ENCODE data around the gene CABP2.

CABP2 gene

DNA sequence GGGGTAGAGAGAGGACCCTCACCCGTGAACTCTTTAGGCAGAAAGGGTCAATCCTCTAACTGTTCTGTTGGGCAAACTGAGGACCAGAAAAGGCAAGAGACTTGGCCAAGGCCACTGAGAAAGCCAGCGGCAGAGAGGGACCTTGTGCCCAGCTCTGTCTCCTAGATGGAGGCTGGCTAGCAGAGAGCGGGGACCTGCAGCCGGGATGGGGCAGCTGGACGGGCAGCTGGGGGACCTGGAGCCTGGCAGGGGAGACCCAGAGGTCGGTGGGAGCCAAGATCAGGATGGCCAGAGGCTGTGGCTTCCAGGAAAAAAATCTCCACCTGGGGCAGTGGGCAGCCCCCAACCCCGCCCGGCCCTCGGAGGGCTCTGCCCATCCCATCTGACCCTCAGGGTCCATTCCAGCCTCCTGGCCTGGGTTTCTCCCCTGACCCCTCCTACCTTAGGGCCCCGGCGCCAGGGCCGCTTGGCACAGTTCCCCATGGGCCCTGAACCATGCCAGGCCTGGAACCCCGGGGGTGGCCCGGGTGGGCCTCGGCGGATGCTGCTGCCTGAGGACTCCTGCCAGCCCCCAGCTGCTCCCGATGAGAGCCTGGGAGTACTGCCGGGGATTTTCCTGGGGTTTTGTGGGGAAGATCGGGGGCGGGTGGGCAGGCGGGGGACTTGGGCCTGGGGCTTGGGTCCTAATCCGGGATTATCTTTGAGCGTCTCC lies at the start of gene CABP2:
CABP2 (minus strand) TSS at position 603 of the 712 bp plus-strand sequence; CDS start at position 483, 120 bp downstream.
- TF ChIP-seq, protein P1, sequence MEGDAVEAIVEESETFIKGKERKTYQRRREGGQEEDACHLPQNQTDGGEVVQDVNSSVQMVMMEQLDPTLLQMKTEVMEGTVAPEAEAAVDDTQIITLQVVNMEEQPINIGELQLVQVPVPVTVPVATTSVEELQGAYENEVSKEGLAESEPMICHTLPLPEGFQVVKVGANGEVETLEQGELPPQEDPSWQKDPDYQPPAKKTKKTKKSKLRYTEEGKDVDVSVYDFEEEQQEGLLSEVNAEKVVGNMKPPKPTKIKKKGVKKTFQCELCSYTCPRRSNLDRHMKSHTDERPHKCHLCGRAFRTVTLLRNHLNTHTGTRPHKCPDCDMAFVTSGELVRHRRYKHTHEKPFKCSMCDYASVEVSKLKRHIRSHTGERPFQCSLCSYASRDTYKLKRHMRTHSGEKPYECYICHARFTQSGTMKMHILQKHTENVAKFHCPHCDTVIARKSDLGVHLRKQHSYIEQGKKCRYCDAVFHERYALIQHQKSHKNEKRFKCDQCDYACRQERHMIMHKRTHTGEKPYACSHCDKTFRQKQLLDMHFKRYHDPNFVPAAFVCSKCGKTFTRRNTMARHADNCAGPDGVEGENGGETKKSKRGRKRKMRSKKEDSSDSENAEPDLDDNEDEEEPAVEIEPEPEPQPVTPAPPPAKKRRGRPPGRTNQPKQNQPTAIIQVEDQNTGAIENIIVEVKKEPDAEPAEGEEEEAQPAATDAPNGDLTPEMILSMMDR (IDR thresholded peaks at IDR 0.05), result no peak

DNA sequence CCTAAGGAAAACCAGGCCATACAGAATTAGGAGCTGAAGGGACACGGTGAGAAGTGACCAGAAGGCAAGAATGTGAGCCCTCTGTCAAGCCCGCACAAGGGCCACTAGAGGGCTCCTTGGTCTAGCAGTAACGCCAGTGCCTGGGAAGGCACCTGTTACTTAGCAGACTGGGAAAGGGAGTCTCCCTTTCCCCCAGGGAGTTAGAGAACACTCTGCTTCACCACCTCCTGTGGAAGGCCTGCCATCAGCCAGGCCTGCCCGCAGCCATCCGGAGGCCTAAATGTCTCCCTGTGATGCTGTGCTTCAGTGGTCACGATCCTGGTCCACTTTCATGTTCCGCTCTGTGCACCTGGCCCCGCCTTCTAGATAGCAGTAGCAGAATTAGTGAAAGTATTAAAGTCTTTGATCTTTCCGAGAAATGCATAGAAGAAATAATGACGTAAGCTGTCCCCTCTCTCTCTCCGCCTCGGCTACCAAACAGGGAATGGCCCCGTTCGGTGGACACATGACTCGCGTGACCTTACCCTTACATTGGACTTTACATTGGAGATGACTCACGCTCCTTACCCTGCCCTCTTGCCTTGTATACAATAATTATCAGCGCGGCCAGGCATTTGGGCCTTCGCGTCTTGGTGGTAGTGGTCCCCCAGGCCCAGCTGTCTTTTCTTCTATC lies 49.6 kb upstream of the CABP2 start:
- TF ChIP-seq, protein P1 (IDR thresholded peaks at IDR 0.05), result peak; percentile 89

DNA sequence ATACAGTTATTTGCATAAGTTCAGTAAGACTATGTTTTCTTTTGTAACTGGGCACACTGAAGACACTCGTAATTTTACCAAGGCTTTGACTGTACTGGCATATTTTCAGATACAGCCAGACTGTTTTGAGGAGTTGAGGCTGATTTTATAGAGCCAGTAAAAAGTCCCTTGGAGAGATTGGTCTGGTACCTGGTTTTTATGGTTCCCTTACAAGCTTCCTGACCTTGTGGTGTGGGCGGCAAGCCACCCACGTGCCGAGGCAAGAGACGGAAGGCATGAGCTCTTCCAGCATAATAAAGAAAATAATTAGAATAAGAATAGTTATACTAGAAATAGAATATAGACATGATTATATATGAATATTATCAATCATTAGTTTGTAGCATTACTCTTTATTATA lies 49.1 kb upstream of the CABP2 start:
- TF ChIP-seq, protein P1 (IDR thresholded peaks at IDR 0.05), result no peak

DNA sequence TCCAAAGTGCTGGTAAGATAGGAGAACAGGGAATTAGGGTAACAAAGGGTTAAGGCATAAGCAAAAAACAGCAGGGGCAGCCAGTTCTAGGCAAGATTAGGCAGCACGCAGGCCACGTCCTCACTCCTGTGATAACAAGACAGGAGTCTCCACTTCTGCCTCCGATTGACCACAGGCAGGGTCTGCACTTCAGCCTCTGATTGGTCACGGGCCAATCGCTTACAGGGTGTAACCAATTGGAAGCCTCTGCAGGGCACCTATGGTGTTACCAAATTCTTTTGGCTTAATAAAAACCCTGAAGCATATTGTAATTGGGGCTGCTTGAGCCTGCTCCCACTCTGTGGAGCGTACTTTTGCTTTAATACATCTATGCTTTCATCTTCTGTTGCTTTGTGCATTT lies 48.2 kb upstream of the CABP2 start:
- TF ChIP-seq, protein P1 (IDR thresholded peaks at IDR 0.05), result no peak

DNA sequence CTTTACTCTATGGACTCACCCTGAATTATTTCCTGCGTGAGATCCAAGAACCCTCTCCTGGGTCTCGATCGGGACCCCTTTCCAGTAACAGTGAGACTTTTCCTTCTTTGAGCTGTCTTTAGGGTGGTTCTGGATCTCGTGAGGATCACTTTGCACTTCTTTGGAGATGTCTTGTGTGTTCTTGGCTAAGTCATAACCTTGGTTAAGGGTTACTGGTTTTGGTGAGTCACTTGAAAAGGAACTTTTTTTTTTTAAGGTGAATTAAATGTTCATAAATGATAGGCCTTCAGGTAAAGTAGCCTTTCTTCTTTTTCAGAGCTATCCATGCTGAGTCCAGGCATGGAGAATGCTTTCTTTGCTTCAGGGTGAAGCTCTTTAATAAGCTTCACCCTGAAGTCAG lies 41.0 kb upstream of the CABP2 start:
- TF ChIP-seq, protein P1 (IDR thresholded peaks at IDR 0.05), result no peak

DNA sequence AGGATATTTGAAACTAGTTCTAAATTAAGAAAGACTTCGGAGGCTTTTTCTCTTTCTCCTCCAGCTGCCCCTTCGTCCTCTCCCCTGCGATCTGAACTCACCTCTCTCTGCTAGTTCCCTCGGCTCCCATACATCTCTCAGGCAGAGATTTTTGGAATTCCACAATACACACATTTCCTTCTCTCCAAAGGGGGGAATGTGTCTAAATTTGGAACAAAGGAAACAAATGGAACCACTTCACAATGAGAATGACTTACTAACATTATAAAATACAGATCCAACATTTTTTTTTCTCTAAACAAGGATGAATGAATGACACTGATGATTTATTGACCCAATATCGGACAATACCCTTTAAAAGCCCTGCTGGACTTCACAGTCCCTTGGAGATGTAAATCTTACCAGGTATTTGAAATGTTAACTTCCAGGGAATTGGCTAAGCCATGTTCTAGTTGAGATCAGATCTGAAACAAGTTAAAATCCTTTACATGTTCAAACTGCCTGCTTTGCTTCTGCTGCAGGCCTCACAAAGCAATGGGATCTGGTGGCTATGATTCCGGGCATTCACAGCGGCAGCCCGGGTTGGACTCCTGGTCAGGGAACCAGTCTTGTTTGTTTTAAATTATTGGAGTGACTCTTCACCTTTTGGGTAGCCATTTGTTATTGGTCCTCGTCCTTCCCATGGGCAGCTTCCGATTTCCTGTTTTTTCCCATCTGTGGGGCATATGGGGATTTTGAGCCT lies 39.9 kb upstream of the CABP2 start:
- TF ChIP-seq, protein P1 (IDR thresholded peaks at IDR 0.05), result no peak

DNA sequence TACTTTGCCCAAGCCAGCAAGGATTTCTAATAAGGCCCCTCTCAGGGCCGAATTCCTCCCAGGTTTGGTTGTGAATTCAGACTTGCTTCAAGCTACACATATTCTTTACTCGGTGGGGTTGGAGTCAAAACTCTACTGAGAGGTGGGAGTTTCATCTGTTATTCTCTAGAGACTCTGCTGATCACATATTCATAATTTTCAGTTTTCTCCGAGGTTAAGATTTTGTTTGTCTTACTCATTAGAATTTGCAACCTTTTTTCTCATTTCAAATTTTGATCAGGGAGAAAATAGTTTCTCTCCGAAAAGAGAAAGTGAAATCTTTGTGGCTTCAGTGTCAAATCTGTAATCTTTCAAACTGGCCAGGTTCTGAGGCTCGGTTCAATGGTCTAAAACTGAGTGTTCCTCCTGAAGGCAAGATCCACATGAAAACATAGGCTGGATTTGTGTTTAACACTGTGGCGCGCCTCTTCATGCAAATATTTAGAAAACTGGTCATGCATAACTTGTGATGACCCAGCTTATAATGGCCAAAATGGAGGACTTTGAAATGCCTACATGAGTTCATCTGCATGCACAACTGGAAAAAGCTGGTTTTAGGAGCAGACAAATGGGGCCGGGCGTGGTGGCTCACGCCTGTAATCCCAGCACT lies 38.8 kb upstream of the CABP2 start:
- TF ChIP-seq, protein P1 (IDR thresholded peaks at IDR 0.05), result no peak

Data from LNCAP (cell line).